Suprapubic skin (tissue), 4 donors: ENCODE data around the gene TNFRSF4. TPM values are rescaled to one million over a fixed set of nuclear protein-coding genes. Genes with fewer than 3 reads are reported as not detected.

Experiments used
- DNase-seq, 2 donors: peaks; one replicate each; pipeline ENCODE4 v3.0.0-alpha.2; 2019; ENCODE audit warnings: low spot score in 2 of 2
- H3K27ac ChIP-seq: fragments of 200-600 bp; sonication (generic); one replicate; pipeline ENCODE4 v1.5.1; 2019
- H3K27me3 ChIP-seq: fragments of 200-600 bp; sonication (generic); one replicate; pipeline ENCODE4 v1.5.1; 2019
- H3K36me3 ChIP-seq: fragments of 200-600 bp; sonication (generic); one replicate; pipeline ENCODE4 v1.5.1; 2019
- H3K4me1 ChIP-seq: fragments of 200-600 bp; sonication (generic); one replicate; pipeline ENCODE4 v1.5.1; 2019
- H3K4me3 ChIP-seq: fragments of 200-600 bp; sonication (generic); one replicate; pipeline ENCODE4 v1.5.1; 2019; ENCODE audit warnings: mild to moderate bottlenecking
- H3K9me3 ChIP-seq: fragments of 200-600 bp; sonication (generic); one replicate; pipeline ENCODE4 v1.5.1; 2019
- EP300 ChIP-seq: sonication (generic); formaldehyde crosslinking; IDR thresholded peaks from one replicate; pipeline ENCODE4 v1.6.1; 2017; ENCODE audit warnings: antibody characterized with exemption
- POLR2A ChIP-seq, 2 donors: fragments of 450-650 bp; IDR thresholded peaks; one replicate each; pipeline ENCODE4 v1.6.1; 2017; ENCODE audit warnings: antibody characterized with exemption in 2 of 2, mild to moderate bottlenecking in 2 of 2, moderate library complexity in 2 of 2
- POLR2AphosphoS5 ChIP-seq, 3 donors: sonication (generic); formaldehyde crosslinking; IDR thresholded peaks; one replicate each; pipeline ENCODE4 v1.6.1; 2017; ENCODE audit warnings: antibody characterized with exemption in 3 of 3
- WGBS: methylation state at CpG from one replicate; pipeline ENCODE4 v1.1.5; 2018; 5-methylcytosine and 5-hydroxymethylcytosine counted together
- total RNA-seq, 4 donors: library from RNA; depleted of rRNA; stranded (reverse); fragments of >200 nt; gene quantifications; one replicate each; pipeline ENCODE4 v1.1.0, GENCODE V29; 2016
- TF ChIP-seq, protein P1 (sequence below), 2 donors: fragments of 200-600 bp in 1 of 2; fragments of 450-650 bp in 1 of 2; sonication (generic) in 1 of 2; IDR thresholded peaks; one replicate each; pipeline ENCODE4 v1.5.1; 2016 to 2019; ENCODE audit warnings: antibody characterized with exemption in 2 of 2, mild to moderate bottlenecking in 1 of 2, moderate library complexity in 1 of 2

TNFRSF4 gene
- total RNA-seq, 4 donors from 2014 or later, result 0.42 to 1.4 (median 0.72) TPM; not detected in 1

DNA sequence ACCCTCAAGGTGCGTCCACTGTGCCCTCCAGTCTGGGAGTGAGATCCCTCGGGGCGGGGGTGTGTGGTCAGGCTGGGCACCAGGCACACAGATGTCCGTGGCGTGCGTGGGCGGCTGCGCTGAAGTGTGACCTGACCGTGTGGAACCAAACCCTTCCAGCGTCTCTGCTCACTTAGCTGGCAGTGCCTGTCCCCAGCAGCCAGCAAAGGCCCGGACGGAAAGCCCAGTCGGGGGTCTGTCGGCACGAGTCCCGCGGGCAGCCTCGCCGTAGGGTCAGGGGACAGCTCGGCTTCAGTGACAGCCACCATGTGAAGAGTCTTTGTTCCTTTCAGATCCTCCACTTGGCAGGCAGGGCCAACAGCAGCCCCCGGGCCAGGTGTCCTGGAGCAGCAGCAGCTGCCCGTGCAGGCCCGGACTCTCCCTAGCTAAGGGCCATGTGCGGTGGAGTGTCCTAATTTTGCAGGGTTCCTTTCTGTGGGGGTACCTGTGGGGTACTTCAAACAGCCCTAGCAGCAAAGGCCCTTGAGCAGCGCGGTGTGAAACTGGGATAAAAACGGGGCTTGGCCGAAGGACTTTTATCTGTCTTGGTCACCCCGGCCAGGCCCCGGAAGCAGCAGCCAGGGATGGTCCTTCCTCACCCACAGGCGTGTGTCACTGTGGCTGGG, 28.7 kb downstream of the TNFRSF4 start:
- no peaks in the 10 kb centered on the region for H3K36me3 ChIP-seq
- H3K27me3 ChIP-seq, result peaks cover 22% of the 10 kb centered on the region
- no peak overlapping the region for H3K4me3 ChIP-seq
- 71% methylated on average over 4 of the region's 31 CpGs for WGBS
- DNase-seq, result peak in 1 of 2 donors; percentile 53
- no peak overlapping the region for H3K27ac ChIP-seq
- H3K4me1 ChIP-seq, result no peaks in the 10 kb centered on the region
- no peaks in the 10 kb centered on the region for H3K9me3 ChIP-seq
- TF ChIP-seq POLR2A (IDR thresholded peaks at IDR 0.05), result no peak
- TF ChIP-seq, protein P1, sequence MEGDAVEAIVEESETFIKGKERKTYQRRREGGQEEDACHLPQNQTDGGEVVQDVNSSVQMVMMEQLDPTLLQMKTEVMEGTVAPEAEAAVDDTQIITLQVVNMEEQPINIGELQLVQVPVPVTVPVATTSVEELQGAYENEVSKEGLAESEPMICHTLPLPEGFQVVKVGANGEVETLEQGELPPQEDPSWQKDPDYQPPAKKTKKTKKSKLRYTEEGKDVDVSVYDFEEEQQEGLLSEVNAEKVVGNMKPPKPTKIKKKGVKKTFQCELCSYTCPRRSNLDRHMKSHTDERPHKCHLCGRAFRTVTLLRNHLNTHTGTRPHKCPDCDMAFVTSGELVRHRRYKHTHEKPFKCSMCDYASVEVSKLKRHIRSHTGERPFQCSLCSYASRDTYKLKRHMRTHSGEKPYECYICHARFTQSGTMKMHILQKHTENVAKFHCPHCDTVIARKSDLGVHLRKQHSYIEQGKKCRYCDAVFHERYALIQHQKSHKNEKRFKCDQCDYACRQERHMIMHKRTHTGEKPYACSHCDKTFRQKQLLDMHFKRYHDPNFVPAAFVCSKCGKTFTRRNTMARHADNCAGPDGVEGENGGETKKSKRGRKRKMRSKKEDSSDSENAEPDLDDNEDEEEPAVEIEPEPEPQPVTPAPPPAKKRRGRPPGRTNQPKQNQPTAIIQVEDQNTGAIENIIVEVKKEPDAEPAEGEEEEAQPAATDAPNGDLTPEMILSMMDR (IDR thresholded peaks at IDR 0.05), result no peak
- no peak for TF ChIP-seq POLR2AphosphoS5 (IDR thresholded peaks at IDR 0.05)
- TF ChIP-seq EP300, result no peak

DNA sequence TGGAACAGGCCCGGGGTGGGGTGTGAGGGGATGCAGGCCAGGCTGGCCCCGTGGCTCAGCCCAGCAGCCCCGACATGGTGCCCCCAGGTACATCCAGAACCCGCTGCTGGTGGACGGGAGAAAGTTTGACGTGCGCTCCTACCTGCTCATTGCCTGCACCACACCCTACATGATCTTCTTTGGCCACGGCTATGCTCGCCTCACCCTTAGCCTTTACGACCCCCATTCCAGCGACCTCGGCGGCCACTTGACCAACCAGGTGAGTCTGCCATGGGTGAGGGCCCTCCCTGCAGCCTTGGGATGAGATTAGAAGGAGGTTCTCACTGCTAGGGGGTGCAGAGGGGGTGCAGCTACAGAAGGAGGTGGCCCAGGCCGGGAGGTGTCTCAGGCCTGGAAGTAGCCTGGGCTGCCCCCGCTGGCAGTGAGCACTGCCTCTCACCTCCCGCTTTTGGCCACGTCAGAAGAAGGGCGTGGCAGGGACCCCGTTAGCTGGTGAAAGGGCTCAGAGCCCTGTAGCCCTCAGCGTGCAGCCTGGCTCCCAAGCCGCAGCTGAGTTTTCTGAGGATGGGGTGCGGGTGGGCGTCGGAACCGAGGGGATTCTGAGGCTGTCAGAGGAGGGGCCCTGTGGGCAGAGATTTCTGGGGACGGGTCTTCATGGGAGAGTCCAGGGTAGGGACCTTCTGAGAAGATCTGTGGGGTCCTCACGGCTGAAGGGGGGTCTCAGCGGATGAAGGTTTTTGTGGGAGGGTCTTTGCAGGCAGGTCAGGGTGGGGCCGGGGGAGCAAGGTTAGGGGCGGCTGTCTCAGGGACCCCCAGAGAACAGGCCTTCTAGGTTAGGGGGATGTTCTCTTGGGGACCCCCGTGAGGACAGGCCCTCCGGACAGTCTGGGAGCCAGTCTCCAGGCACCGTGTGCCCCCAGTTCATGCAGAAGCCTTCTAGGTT, 29.8 kb downstream of the TNFRSF4 start:
- H3K4me3 ChIP-seq, result no peak overlapping the region
- H3K36me3 ChIP-seq, result no peaks in the 10 kb centered on the region
- H3K4me1 ChIP-seq, result no peaks in the 10 kb centered on the region
- H3K27me3 ChIP-seq, result peaks cover 32% of the 10 kb centered on the region
- no peaks in the 10 kb centered on the region for H3K9me3 ChIP-seq
- no peak overlapping the region for H3K27ac ChIP-seq
- DNase-seq, result peak in 1 of 2 donors; percentile 50
- TF ChIP-seq, protein P1 (IDR thresholded peaks at IDR 0.05), result no peak
- TF ChIP-seq EP300 (no peak), POLR2A (IDR thresholded peaks at IDR 0.05) (no peak), POLR2AphosphoS5 (IDR thresholded peaks at IDR 0.05) (no peak)
- WGBS, result 81% methylated on average over 29 of the region's 33 CpGs

DNA sequence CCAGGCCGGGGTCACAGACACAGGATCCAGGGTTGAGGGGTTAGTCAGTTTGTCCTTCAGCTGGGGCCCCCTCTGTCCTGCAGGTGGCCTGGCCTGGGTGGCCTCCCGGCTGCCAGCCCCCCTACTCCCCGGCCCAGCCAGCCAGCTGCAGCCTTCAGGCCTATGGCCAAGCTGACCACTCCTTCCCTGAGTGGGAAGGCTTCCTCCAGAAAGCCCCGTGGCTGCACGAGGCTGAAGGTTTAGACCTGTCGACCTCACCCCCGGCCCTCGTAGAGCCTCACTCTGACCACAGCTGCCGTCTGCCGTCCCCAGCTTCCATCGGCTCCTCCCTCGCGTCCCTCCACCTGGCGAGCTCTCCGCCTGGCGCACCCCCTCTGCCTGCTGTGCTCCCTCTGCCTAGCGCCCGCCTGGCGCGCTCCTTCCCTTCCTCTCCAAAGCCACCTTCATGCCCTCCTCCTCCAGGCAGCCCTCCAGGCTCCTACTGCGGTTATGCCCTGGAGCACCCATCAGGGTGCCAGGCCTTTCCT, 30.7 kb downstream of the TNFRSF4 start:
- WGBS, result 79% methylated on average over 17 of the region's 21 CpGs
- Histone ChIP-seq H3K9me3 (no peaks in the 10 kb centered on the region), H3K36me3 (no peaks in the 10 kb centered on the region), H3K27me3 (peaks cover 38% of the 10 kb centered on the region), H3K4me1 (no peaks in the 10 kb centered on the region), H3K27ac (no peak overlapping the region), H3K4me3 (no peak overlapping the region)
- DNase-seq, result peak in 1 of 2 donors; percentile 46
- TF ChIP-seq, protein P1 (IDR thresholded peaks at IDR 0.05), result no peak
- TF ChIP-seq POLR2AphosphoS5 (IDR thresholded peaks at IDR 0.05), result no peak
- TF ChIP-seq POLR2A (IDR thresholded peaks at IDR 0.05), result no peak
- no peak for TF ChIP-seq EP300

DNA sequence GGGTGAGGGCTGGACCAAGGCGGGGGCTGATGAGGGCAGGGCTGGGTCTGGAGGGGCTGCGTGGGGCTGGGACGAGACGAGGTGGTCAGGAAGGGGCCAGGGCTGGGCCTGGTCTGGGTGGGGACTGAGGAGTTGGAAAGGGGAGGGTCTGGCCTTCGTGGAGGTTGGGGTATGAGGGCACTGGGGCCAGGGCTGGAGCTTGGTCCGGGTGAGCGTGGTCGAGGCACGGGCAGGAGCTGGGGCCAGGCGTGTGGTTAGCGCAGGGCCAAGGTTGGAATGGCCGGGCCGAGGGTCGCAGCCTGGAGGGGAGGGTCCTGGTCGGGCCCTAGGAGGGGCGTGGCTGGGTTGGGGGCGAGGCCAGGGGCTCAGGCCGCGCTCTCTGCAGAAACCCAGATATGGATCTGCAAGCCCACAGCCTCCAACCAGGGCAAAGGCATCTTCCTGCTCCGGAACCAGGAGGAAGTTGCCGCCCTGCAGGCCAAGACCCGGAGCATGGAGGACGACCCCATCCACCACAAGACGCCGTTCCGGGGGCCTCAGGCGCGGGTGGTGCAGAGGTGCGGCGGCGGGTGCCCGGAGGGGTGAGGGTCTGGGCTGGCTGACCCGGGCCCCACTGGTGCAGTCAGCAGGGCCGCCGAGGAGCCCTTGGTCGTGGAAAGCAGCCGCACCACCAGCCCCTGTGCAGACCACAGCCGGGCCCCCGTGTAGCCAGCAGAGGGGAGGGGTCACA, 31.3 kb downstream of the TNFRSF4 start:
- H3K9me3 ChIP-seq, result no peaks in the 10 kb centered on the region
- DNase-seq, result peak in 1 of 2 donors; percentile 62
- H3K4me1 ChIP-seq, result no peaks in the 10 kb centered on the region
- no peaks in the 10 kb centered on the region for H3K36me3 ChIP-seq
- TF ChIP-seq POLR2AphosphoS5 (IDR thresholded peaks at IDR 0.05) (no peak), EP300 (no peak), POLR2A (IDR thresholded peaks at IDR 0.05) (no peak)
- TF ChIP-seq, protein P1 (IDR thresholded peaks at IDR 0.05), result no peak
- no peak overlapping the region for H3K4me3 ChIP-seq
- H3K27ac ChIP-seq, result no peak overlapping the region
- 66% methylated on average over 17 of the region's 39 CpGs for WGBS
- H3K27me3 ChIP-seq, result peaks cover 44% of the 10 kb centered on the region
